Measurements from ENCODE around the gene CAPN6.

Gene CAPN6

GRCh38 chrX:111309083-111309482, 38.8 kb upstream of the CAPN6 start:
- Histone ChIP-seq H3K4me1 (ENCODE audit: insufficient read depth, low read length, poor library complexity, severe bottlenecking) (no peaks in the 10 kb centered on the region), H2AFZ (ENCODE audit: low read length) (no peak overlapping the region), H3K4me2 (ENCODE audit: low read depth, low read length, poor library complexity, severe bottlenecking) (no peak overlapping the region), H3K9me3 (ENCODE audit: insufficient read depth, low read depth, low read length) (no peaks in the 10 kb centered on the region), H3K9me2 (replicated peaks; ENCODE audit: low read depth, low read length) (no peaks in the 10 kb centered on the region), H3K4me3 (ENCODE audit: low read length, poor library complexity, severe bottlenecking) (no peak overlapping the region), H3F3A (ENCODE audit: low read depth) (no peaks in the 10 kb centered on the region), H4K20me1 (ENCODE audit: insufficient read depth, low read length, poor library complexity, severe bottlenecking) (no peaks in the 10 kb centered on the region), H3K36me3 (ENCODE audit: insufficient read depth, low read length) (no peaks in the 10 kb centered on the region), H3K27me3 (ENCODE audit: insufficient read depth, low read length, poor library complexity, severe bottlenecking) (no peaks in the 10 kb centered on the region), H3K9ac (ENCODE audit: low read depth, low read length, poor library complexity, severe bottlenecking) (no peak overlapping the region), H3K79me2 (ENCODE audit: insufficient read depth, low read length) (no peaks in the 10 kb centered on the region)
- no peak for TF ChIP-seq CTCF (conservative IDR thresholded peaks at IDR 0.05; ENCODE audit: low read length)
- TF ChIP-seq EZH2phosphoT487 (IDR thresholded peaks at IDR 0.05; ENCODE audit: borderline replicate concordance), result no peak

GRCh38 chrX:111308039-111308438, 37.8 kb upstream of the CAPN6 start:
- Histone ChIP-seq H3F3A (ENCODE audit: low read depth) (no peaks in the 10 kb centered on the region), H3K36me3 (ENCODE audit: insufficient read depth, low read length) (no peaks in the 10 kb centered on the region), H3K9me2 (replicated peaks; ENCODE audit: low read depth, low read length) (no peaks in the 10 kb centered on the region), H3K79me2 (ENCODE audit: insufficient read depth, low read length) (no peaks in the 10 kb centered on the region), H3K27me3 (ENCODE audit: insufficient read depth, low read length, poor library complexity, severe bottlenecking) (no peaks in the 10 kb centered on the region), H3K9me3 (ENCODE audit: insufficient read depth, low read depth, low read length) (no peaks in the 10 kb centered on the region), H3K4me1 (ENCODE audit: insufficient read depth, low read length, poor library complexity, severe bottlenecking) (no peaks in the 10 kb centered on the region), H3K4me3 (ENCODE audit: low read length, poor library complexity, severe bottlenecking) (no peak overlapping the region), H2AFZ (ENCODE audit: low read length) (no peak overlapping the region), H4K20me1 (ENCODE audit: insufficient read depth, low read length, poor library complexity, severe bottlenecking) (no peaks in the 10 kb centered on the region), H3K4me2 (ENCODE audit: low read depth, low read length, poor library complexity, severe bottlenecking) (no peak overlapping the region), H3K9ac (ENCODE audit: low read depth, low read length, poor library complexity, severe bottlenecking) (no peak overlapping the region)
- no peak for TF ChIP-seq CTCF (conservative IDR thresholded peaks at IDR 0.05; ENCODE audit: low read length)
- no peak for TF ChIP-seq EZH2phosphoT487 (IDR thresholded peaks at IDR 0.05; ENCODE audit: borderline replicate concordance)

GRCh38 chrX:111302284-111302683, 32.0 kb upstream of the CAPN6 start:
- Histone ChIP-seq H3K27me3 (ENCODE audit: insufficient read depth, low read length, poor library complexity, severe bottlenecking) (no peaks in the 10 kb centered on the region), H3K4me2 (ENCODE audit: low read depth, low read length, poor library complexity, severe bottlenecking) (no peak overlapping the region), H3K9me2 (replicated peaks; ENCODE audit: low read depth, low read length) (no peaks in the 10 kb centered on the region), H3F3A (ENCODE audit: low read depth) (no peaks in the 10 kb centered on the region), H3K9ac (ENCODE audit: low read depth, low read length, poor library complexity, severe bottlenecking) (no peak overlapping the region), H3K36me3 (ENCODE audit: insufficient read depth, low read length) (no peaks in the 10 kb centered on the region), H3K4me3 (ENCODE audit: low read length, poor library complexity, severe bottlenecking) (no peak overlapping the region), H4K20me1 (ENCODE audit: insufficient read depth, low read length, poor library complexity, severe bottlenecking) (no peaks in the 10 kb centered on the region), H3K4me1 (ENCODE audit: insufficient read depth, low read length, poor library complexity, severe bottlenecking) (no peaks in the 10 kb centered on the region), H2AFZ (ENCODE audit: low read length) (no peak overlapping the region), H3K9me3 (ENCODE audit: insufficient read depth, low read depth, low read length) (no peaks in the 10 kb centered on the region), H3K79me2 (ENCODE audit: insufficient read depth, low read length) (no peaks in the 10 kb centered on the region)
- TF ChIP-seq EZH2phosphoT487 (IDR thresholded peaks at IDR 0.05; ENCODE audit: borderline replicate concordance), result no peak
- TF ChIP-seq CTCF (conservative IDR thresholded peaks at IDR 0.05; ENCODE audit: low read length), result no peak
